ENCODE data around the gene COG5.
A peak's percentile ranks its signal among the peaks of the same experiment; 100 is the strongest.

Gene COG5

GRCh38 chr7:107206706-107207105, 357.0 kb downstream of the COG5 start:
- no peak overlapping the region for H4K8ac ChIP-seq (ENCODE audit: low read depth, low read length)
- H3K79me2 ChIP-seq (ENCODE audit: control insufficient read depth, insufficient read depth, low read length, poor library complexity), result no peaks in the 10 kb centered on the region
- no peak overlapping the region for H4K91ac ChIP-seq (ENCODE audit: low read depth, low read length)
- no peak overlapping the region for H4K12ac ChIP-seq (ENCODE audit: low read depth, low read length)
- H2AK5ac ChIP-seq (ENCODE audit: low read length), result no peak overlapping the region
- H3K18ac ChIP-seq (ENCODE audit: low read length), result no peak overlapping the region
- H3K9me3 ChIP-seq (ENCODE audit: insufficient read depth, low read depth, low read length), result no peaks in the 10 kb centered on the region
- no peak overlapping the region for H2BK5ac ChIP-seq (ENCODE audit: low read depth, low read length, poor library complexity)
- H2BK120ac ChIP-seq (ENCODE audit: insufficient read depth, low read length, poor library complexity), result no peak overlapping the region
- no peaks in the 10 kb centered on the region for H3K27me3 ChIP-seq (ENCODE audit: insufficient read depth, low read length)
- no CpG with 5 or more reads among the region's 3 CpGs for WGBS (ENCODE audit: extremely low coverage, insufficient coverage, insufficient read length)
- H3K36me3 ChIP-seq (ENCODE audit: control insufficient read depth in 1 of 2, insufficient read depth in 2 of 2, low read length in 2 of 2), result peaks cover 10 to 13% of the 10 kb centered on the region in 2 experiments
- H3K4ac ChIP-seq (ENCODE audit: low read depth, low read length), result no peak overlapping the region
- H3K4me2 ChIP-seq (ENCODE audit: low read length), result no peak overlapping the region
- H2BK12ac ChIP-seq (ENCODE audit: low read length), result no peak overlapping the region
- H3K14ac ChIP-seq (ENCODE audit: low read length), result no peak overlapping the region
- H3K23ac ChIP-seq (ENCODE audit: low read length), result no peak overlapping the region
- no peak overlapping the region for H2AFZ ChIP-seq (ENCODE audit: insufficient read depth, low read length, poor library complexity)
- H3K4me1 ChIP-seq (ENCODE audit: control insufficient read depth in 1 of 2, insufficient read depth in 2 of 2, low read length in 2 of 2), result no peaks in the 10 kb centered on the region
- no peak overlapping the region for H3K27ac ChIP-seq (ENCODE audit: low read depth, low read length)
- no peak overlapping the region for H3K9ac ChIP-seq (ENCODE audit: low read length)
- no peak for DNase-seq
- no peaks in the 10 kb centered on the region for H3K79me1 ChIP-seq (ENCODE audit: low read length)
- no peak overlapping the region for H3K4me3 ChIP-seq (ENCODE audit: low read depth, low read length)

- H2BK120ac ChIP-seq (ENCODE audit: insufficient read depth, low read length, poor library complexity), result no peak overlapping the region
- DNase-seq, result peak; percentile 41 to 75
- H4K12ac ChIP-seq (ENCODE audit: low read depth, low read length), result no peak overlapping the region
- no CpG with 5 or more reads among the region's 6 CpGs for WGBS (ENCODE audit: extremely low coverage, insufficient coverage, insufficient read length)
- H3K27me3 ChIP-seq (ENCODE audit: insufficient read depth, low read length), result no peaks in the 10 kb centered on the region
- H3K36me3 ChIP-seq (ENCODE audit: control insufficient read depth in 1 of 2, insufficient read depth in 2 of 2, low read length in 2 of 2), result peaks cover 11 to 14% of the 10 kb centered on the region in 2 experiments
- H4K8ac ChIP-seq (ENCODE audit: low read depth, low read length), result no peak overlapping the region
- H3K79me2 ChIP-seq (ENCODE audit: control insufficient read depth, insufficient read depth, low read length, poor library complexity), result no peaks in the 10 kb centered on the region
- no peak overlapping the region for H3K27ac ChIP-seq (ENCODE audit: low read depth, low read length)
- no peaks in the 10 kb centered on the region for H3K79me1 ChIP-seq (ENCODE audit: low read length)
- H3K14ac ChIP-seq (ENCODE audit: low read length), result no peak overlapping the region
- H4K91ac ChIP-seq (ENCODE audit: low read depth, low read length), result no peak overlapping the region
- no peak overlapping the region for H3K18ac ChIP-seq (ENCODE audit: low read length)
- H3K4me3 ChIP-seq (ENCODE audit: low read depth, low read length), result no peak overlapping the region
- no peak overlapping the region for H2AFZ ChIP-seq (ENCODE audit: insufficient read depth, low read length, poor library complexity)
- no peak overlapping the region for H3K9ac ChIP-seq (ENCODE audit: low read length)
- H2BK5ac ChIP-seq (ENCODE audit: low read depth, low read length, poor library complexity), result no peak overlapping the region
- no peak overlapping the region for H3K4ac ChIP-seq (ENCODE audit: low read depth, low read length)
- H3K23ac ChIP-seq (ENCODE audit: low read length), result no peak overlapping the region
- H2BK12ac ChIP-seq (ENCODE audit: low read length), result no peak overlapping the region
- H3K4me1 ChIP-seq (ENCODE audit: control insufficient read depth in 1 of 2, insufficient read depth in 2 of 2, low read length in 2 of 2), result no peaks in the 10 kb centered on the region
- H3K9me3 ChIP-seq (ENCODE audit: insufficient read depth, low read depth, low read length), result no peaks in the 10 kb centered on the region
- H3K4me2 ChIP-seq (ENCODE audit: low read length), result no peak overlapping the region
- no peak overlapping the region for H2AK5ac ChIP-seq (ENCODE audit: low read length)
These were observed 357.6 kb downstream of the COG5 start for GRCh38 chr7:107206136-107206535.

GRCh38 chr7:107203607-107204006, 360.1 kb downstream of the COG5 start:
- H2BK12ac ChIP-seq (ENCODE audit: low read length), result no peak overlapping the region
- no peak for DNase-seq
- no peak overlapping the region for H2AFZ ChIP-seq (ENCODE audit: insufficient read depth, low read length, poor library complexity)
- H3K4me1 ChIP-seq (ENCODE audit: control insufficient read depth in 1 of 2, insufficient read depth in 2 of 2, low read length in 2 of 2), result no peaks in the 10 kb centered on the region
- H3K36me3 ChIP-seq (ENCODE audit: control insufficient read depth in 1 of 2, insufficient read depth in 2 of 2, low read length in 2 of 2), result peaks cover 9 to 15% of the 10 kb centered on the region in 2 experiments
- no peak overlapping the region for H2BK120ac ChIP-seq (ENCODE audit: insufficient read depth, low read length, poor library complexity)
- no peak overlapping the region for H3K18ac ChIP-seq (ENCODE audit: low read length)
- no peaks in the 10 kb centered on the region for H3K79me1 ChIP-seq (ENCODE audit: low read length)
- no peak overlapping the region for H4K12ac ChIP-seq (ENCODE audit: low read depth, low read length)
- WGBS (ENCODE audit: extremely low coverage, insufficient coverage, insufficient read length), result no CpG with 5 or more reads among the region's 7 CpGs
- no peak overlapping the region for H4K8ac ChIP-seq (ENCODE audit: low read depth, low read length)
- no peak overlapping the region for H3K4me3 ChIP-seq (ENCODE audit: low read depth, low read length)
- H3K27ac ChIP-seq (ENCODE audit: low read depth, low read length), result no peak overlapping the region
- no peak overlapping the region for H4K91ac ChIP-seq (ENCODE audit: low read depth, low read length)
- no peak overlapping the region for H3K9ac ChIP-seq (ENCODE audit: low read length)
- H3K23ac ChIP-seq (ENCODE audit: low read length), result no peak overlapping the region
- H3K27me3 ChIP-seq (ENCODE audit: insufficient read depth, low read length), result no peaks in the 10 kb centered on the region
- no peaks in the 10 kb centered on the region for H3K9me3 ChIP-seq (ENCODE audit: insufficient read depth, low read depth, low read length)
- H2BK5ac ChIP-seq (ENCODE audit: low read depth, low read length, poor library complexity), result no peak overlapping the region
- H3K4me2 ChIP-seq (ENCODE audit: low read length), result no peak overlapping the region
- H3K14ac ChIP-seq (ENCODE audit: low read length), result no peak overlapping the region
- H2AK5ac ChIP-seq (ENCODE audit: low read length), result no peak overlapping the region
- H3K79me2 ChIP-seq (ENCODE audit: control insufficient read depth, insufficient read depth, low read length, poor library complexity), result no peaks in the 10 kb centered on the region
- no peak overlapping the region for H3K4ac ChIP-seq (ENCODE audit: low read depth, low read length)

- Histone ChIP-seq H3K27ac (ENCODE audit: low read depth, low read length) (no peak overlapping the region), H2BK5ac (ENCODE audit: low read depth, low read length, poor library complexity) (no peak overlapping the region), H3K23ac (ENCODE audit: low read length) (no peak overlapping the region), H3K79me2 (ENCODE audit: control insufficient read depth, insufficient read depth, low read length, poor library complexity) (no peaks in the 10 kb centered on the region), H2BK12ac (ENCODE audit: low read length) (no peak overlapping the region), H3K4me1 (ENCODE audit: control insufficient read depth in 1 of 2, insufficient read depth in 2 of 2, low read length in 2 of 2) (no peaks in the 10 kb centered on the region), H3K36me3 (ENCODE audit: control insufficient read depth in 1 of 2, insufficient read depth in 2 of 2, low read length in 2 of 2) (peaks cover 6 to 16% of the 10 kb centered on the region in 2 experiments), H3K79me1 (ENCODE audit: low read length) (no peaks in the 10 kb centered on the region), H3K4me3 (ENCODE audit: low read depth, low read length) (no peak overlapping the region), H4K8ac (ENCODE audit: low read depth, low read length) (no peak overlapping the region), H3K9ac (ENCODE audit: low read length) (no peak overlapping the region), H3K4ac (ENCODE audit: low read depth, low read length) (no peak overlapping the region), H2BK120ac (ENCODE audit: insufficient read depth, low read length, poor library complexity) (no peak overlapping the region), H3K27me3 (ENCODE audit: insufficient read depth, low read length) (no peaks in the 10 kb centered on the region), H2AFZ (ENCODE audit: insufficient read depth, low read length, poor library complexity) (no peak overlapping the region), H4K12ac (ENCODE audit: low read depth, low read length) (no peak overlapping the region), H3K9me3 (ENCODE audit: insufficient read depth, low read depth, low read length) (no peaks in the 10 kb centered on the region), H3K14ac (ENCODE audit: low read length) (no peak overlapping the region), H3K18ac (ENCODE audit: low read length) (no peak overlapping the region), H2AK5ac (ENCODE audit: low read length) (no peak overlapping the region), H4K91ac (ENCODE audit: low read depth, low read length) (no peak overlapping the region), H3K4me2 (ENCODE audit: low read length) (no peak overlapping the region)
- no CpG with 5 or more reads among the region's 4 CpGs for WGBS (ENCODE audit: extremely low coverage, insufficient coverage, insufficient read length)
- peak; percentile 31 to 70 for DNase-seq
These were observed 361.8 kb downstream of the COG5 start for GRCh38 chr7:107201795-107202450.
